22Rv1 (cell line): Measurements from ENCODE around the gene ZMYND10.

Experiments
- CTCF ChIP-seq: fragments of 450-650 bp; IDR thresholded peaks from 2 replicates; pipeline ENCODE4 v1.5.1; 2017; ENCODE audit warnings: mild to moderate bottlenecking
- ZFX ChIP-seq: fragments of 450-650 bp; IDR thresholded peaks from 2 replicates; pipeline ENCODE4 v1.6.1; 2017; ENCODE audit warnings: antibody characterized with exemption, borderline replicate concordance

GRCh38 chr3:50314342-50314741 lies 31.2 kb downstream of the ZMYND10 start:
- TF ChIP-seq CTCF (no peak), ZFX (no peak)
